SK-N-SH treated with all-trans-retinoic acid at 6 μM for 48 hours (cell line): ENCODE results near the gene MARS1.

Experiments
- ATAC-seq: fragments of 200-7000 bp; cut with Tn5 transposase; 3 replicates; pipeline ENCODE4 v1.9.1; 2020; ENCODE audit warnings: mild to moderate bottlenecking, moderate library complexity
- ARNTL ChIP-seq: fragments of 450-650 bp; formaldehyde crosslinking; IDR thresholded peaks from 2 replicates; pipeline ENCODE4 v1.5.0; 2020; ENCODE audit warnings: low read depth, mild to moderate bottlenecking, moderate library complexity, borderline replicate concordance
- BACH2 ChIP-seq: fragments of 250-450 bp; sonication (Bioruptor Pico); IDR thresholded peaks from 2 replicates; pipeline ENCODE4 v1.9.0; 2021; ENCODE audit warnings: mild to moderate bottlenecking, borderline replicate concordance
- CSDC2 ChIP-seq: fragments of 250-450 bp; sonication (Bioruptor Pico); IDR thresholded peaks from 2 replicates; pipeline ENCODE4 v1.5.0; 2020; ENCODE audit warnings: mild to moderate bottlenecking, moderate library complexity
- ESRRG ChIP-seq: fragments of 250-450 bp; sonication (Bioruptor Pico); IDR thresholded peaks from 2 replicates; pipeline ENCODE4 v1.6.1; 2021; ENCODE audit warnings: mild to moderate bottlenecking
- GLIS3 ChIP-seq: fragments of 250-450 bp; sonication (Bioruptor Pico); IDR thresholded peaks from 2 replicates; pipeline ENCODE4 v1.5.0; 2020; ENCODE audit warnings: mild to moderate bottlenecking, moderate library complexity
- ISL1 ChIP-seq: fragments of 250-450 bp; sonication (Bioruptor Pico); IDR thresholded peaks from 2 replicates; pipeline ENCODE4 v2.1.2; 2022; ENCODE audit warnings: mild to moderate bottlenecking, moderate library complexity
- OSR1 ChIP-seq: fragments of 250-450 bp; sonication (Bioruptor Pico); IDR thresholded peaks from 2 replicates; pipeline ENCODE4 v1.8.0; 2022; ENCODE audit warnings: moderate library complexity, mild to moderate bottlenecking, inconsistent platforms
- POU6F1 ChIP-seq: fragments of 250-450 bp; sonication (Bioruptor Pico); IDR thresholded peaks from 2 replicates; pipeline ENCODE4 v1.8.0; 2021; ENCODE audit warnings: low read depth, mild to moderate bottlenecking, moderate library complexity, borderline replicate concordance
- PPARA ChIP-seq: fragments of 250-450 bp; sonication (Bioruptor Pico); IDR thresholded peaks from 2 replicates; pipeline ENCODE4 v1.5.0; 2020; ENCODE audit warnings: mild to moderate bottlenecking, borderline replicate concordance
- RARB ChIP-seq: fragments of 250-450 bp; sonication (Bioruptor Pico); IDR thresholded peaks from 2 replicates; pipeline ENCODE4 v1.8.0; 2021; ENCODE audit warnings: mild to moderate bottlenecking, moderate library complexity
- SNAI2 ChIP-seq: fragments of 250-450 bp; sonication (Bioruptor Pico); IDR thresholded peaks from 2 replicates; pipeline ENCODE4 v1.5.0; 2020; ENCODE audit warnings: mild to moderate bottlenecking, moderate library complexity
- TCF4 ChIP-seq: fragments of 250-450 bp; sonication (Bioruptor Pico); IDR thresholded peaks from 2 replicates; pipeline ENCODE4 v1.8.0; 2021; ENCODE audit warnings: mild to moderate bottlenecking, moderate library complexity, borderline replicate concordance
- TOX ChIP-seq: fragments of 250-450 bp; sonication (Bioruptor Pico); IDR thresholded peaks from 2 replicates; pipeline ENCODE4 v1.8.0; 2021; ENCODE audit warnings: mild to moderate bottlenecking, moderate library complexity, borderline replicate concordance
- TSHZ2 ChIP-seq: fragments of 250-450 bp; sonication (Bioruptor Pico); IDR thresholded peaks from 2 replicates; pipeline ENCODE4 v1.5.0; 2020; ENCODE audit warnings: mild to moderate bottlenecking, moderate library complexity
- ZC3H10 ChIP-seq: fragments of 250-450 bp; sonication (Bioruptor Pico); IDR thresholded peaks from 2 replicates; pipeline ENCODE4 v1.5.1; 2021; ENCODE audit warnings: mild to moderate bottlenecking, moderate library complexity
- ZFP3 ChIP-seq: fragments of 250-450 bp; sonication (Bioruptor Pico); IDR thresholded peaks from 2 replicates; pipeline ENCODE4 v1.5.0; 2020; ENCODE audit warnings: mild to moderate bottlenecking, moderate library complexity
- ZFP30 ChIP-seq: fragments of 450-650 bp; formaldehyde crosslinking; IDR thresholded peaks from 2 replicates; pipeline ENCODE4 v1.5.0; 2022; ENCODE audit warnings: mild to moderate bottlenecking, moderate library complexity
- ZNF565 ChIP-seq: fragments of 450-650 bp; formaldehyde crosslinking; conservative IDR thresholded peaks from 2 replicates; pipeline ENCODE4 v1.5.0; 2020; ENCODE audit warnings: low read depth, mild to moderate bottlenecking, moderate library complexity
- ZNF70 ChIP-seq: fragments of 450-650 bp; formaldehyde crosslinking; IDR thresholded peaks from 2 replicates; pipeline ENCODE4 v1.5.0; 2020; ENCODE audit warnings: mild to moderate bottlenecking, moderate library complexity
- ZNF8 ChIP-seq: fragments of 450-650 bp; formaldehyde crosslinking; IDR thresholded peaks from 2 replicates; pipeline ENCODE4 v1.5.0; 2020; ENCODE audit warnings: mild to moderate bottlenecking, moderate library complexity
- TF ChIP-seq, protein P1 (sequence below): fragments of 250-450 bp; sonication (Bioruptor Pico); IDR thresholded peaks from 2 replicates; pipeline ENCODE4 v1.5.1; 2021; ENCODE audit warnings: mild to moderate bottlenecking, moderate library complexity
- TF ChIP-seq, protein P2 (sequence below): fragments of 250-450 bp; sonication (Bioruptor Pico); IDR thresholded peaks from 2 replicates; pipeline ENCODE4 v1.5.1; 2020; ENCODE audit warnings: low read depth, mild to moderate bottlenecking, moderate library complexity

MARS1 gene

DNA sequence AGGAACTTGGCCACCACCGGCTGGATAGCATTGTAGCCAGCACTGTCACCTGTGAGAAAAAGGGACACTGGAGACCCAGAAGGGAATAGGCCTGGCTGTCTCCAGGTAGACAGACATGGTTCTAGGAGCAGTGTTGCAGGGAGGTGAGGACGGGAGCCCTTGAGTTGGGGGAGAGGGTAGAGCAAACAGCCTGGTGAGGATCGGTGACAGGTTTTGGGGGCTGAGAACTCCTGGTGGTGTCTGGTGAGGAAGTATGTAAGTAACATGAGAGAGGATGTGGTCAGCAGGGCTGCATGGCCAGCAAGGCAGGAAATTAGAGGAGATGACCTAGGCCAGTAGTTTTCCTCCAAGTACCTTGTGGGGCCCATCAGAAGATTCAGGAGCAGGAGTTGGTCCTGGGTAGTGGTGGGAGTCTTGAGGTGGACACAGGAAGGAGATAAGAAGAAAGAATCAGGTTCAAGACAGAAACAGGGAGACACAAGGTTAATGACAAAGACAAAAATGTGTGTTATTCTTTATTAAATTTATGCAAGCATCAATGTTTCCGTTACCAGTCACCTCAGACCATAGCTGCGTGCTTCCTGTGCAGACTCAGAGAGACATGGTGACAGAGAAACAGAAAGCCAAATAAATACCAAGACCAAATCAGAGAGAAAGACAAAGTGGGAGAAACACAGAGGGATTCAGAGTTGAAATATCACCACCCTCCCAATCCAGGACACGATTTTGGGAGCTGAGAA lies 8.3 kb upstream of the MARS1 start, which contains the start of gene ARHGAP9:
Gene ARHGAP9, minus strand, starts transcription at position 491 of the 740 bp plus-strand sequence. Its CDS starts 460 bp downstream, at position 31.
- no peak for ATAC-seq
- TF ChIP-seq ZFP30 = no peak
- TF ChIP-seq CSDC2 (CRISPR knock-in tag) = no peak
- TF ChIP-seq TSHZ2 (CRISPR knock-in tag) = no peak
- TF ChIP-seq ZNF565 (CRISPR knock-in tag) = no peak
- no peak for TF ChIP-seq OSR1 (CRISPR knock-in tag)
- no peak for TF ChIP-seq ZC3H10 (CRISPR knock-in tag)
- no peak for TF ChIP-seq ARNTL
- no peak for TF ChIP-seq BACH2 (CRISPR knock-in tag)
- TF ChIP-seq GLIS3 = no peak
- TF ChIP-seq POU6F1 (CRISPR knock-in tag) = no peak
- TF ChIP-seq ZFP3 = no peak
- TF ChIP-seq TOX = no peak
- TF ChIP-seq RARB (CRISPR knock-in tag) = no peak
- TF ChIP-seq ESRRG (CRISPR knock-in tag) = no peak
- no peak for TF ChIP-seq ZNF8 (CRISPR knock-in tag)
- TF ChIP-seq PPARA = no peak
- TF ChIP-seq ISL1 = no peak
- no peak for TF ChIP-seq TCF4
- no peak for TF ChIP-seq ZNF70 (CRISPR knock-in tag)
- TF ChIP-seq, all 23 proteins: peak for 0

DNA sequence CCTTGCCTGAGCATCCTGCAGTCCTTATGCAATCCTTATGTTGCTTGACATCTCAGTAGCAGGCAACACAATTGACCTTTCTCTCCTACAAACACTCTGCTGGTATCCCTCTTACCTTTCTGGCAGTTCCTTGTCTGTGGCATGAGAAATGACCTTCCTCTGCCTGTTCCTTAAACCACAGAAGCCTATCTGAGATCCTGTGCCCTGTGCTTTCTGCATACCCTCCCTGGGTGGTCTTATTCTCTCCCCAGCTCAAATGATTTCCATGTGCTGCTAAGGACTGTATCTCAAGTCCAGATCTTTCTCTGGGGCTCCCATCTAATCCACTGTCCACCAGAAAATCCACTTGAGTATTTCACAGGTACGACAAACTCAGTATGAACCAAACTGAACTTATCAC lies 6.2 kb upstream of the MARS1 start:
- no peak for TF ChIP-seq RARB (CRISPR knock-in tag)
- TF ChIP-seq BACH2 (CRISPR knock-in tag) = no peak
- TF ChIP-seq TOX = no peak
- TF ChIP-seq ISL1 = no peak
- no peak for TF ChIP-seq TCF4

GRCh38 chr12:57483466-57483865 lies 4.4 kb upstream of the MARS1 start:
- peak; percentile 45 for ATAC-seq
- no peak for TF ChIP-seq ZNF8 (CRISPR knock-in tag)
- no peak for TF ChIP-seq SNAI2
- TF ChIP-seq, protein P1, sequence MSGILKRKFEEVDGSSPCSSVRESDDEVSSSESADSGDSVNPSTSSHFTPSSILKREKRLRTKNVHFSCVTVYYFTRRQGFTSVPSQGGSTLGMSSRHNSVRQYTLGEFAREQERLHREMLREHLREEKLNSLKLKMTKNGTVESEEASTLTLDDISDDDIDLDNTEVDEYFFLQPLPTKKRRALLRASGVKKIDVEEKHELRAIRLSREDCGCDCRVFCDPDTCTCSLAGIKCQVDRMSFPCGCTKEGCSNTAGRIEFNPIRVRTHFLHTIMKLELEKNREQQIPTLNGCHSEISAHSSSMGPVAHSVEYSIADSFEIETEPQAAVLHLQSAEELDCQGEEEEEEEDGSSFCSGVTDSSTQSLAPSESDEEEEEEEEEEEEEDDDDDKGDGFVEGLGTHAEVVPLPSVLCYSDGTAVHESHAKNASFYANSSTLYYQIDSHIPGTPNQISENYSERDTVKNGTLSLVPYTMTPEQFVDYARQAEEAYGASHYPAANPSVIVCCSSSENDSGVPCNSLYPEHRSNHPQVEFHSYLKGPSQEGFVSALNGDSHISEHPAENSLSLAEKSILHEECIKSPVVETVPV (CRISPR knock-in tag) = no peak
- no peak for TF ChIP-seq ZFP3
- no peak for TF ChIP-seq TCF4
- TF ChIP-seq ESRRG (CRISPR knock-in tag) = no peak
- TF ChIP-seq ZNF565 (CRISPR knock-in tag) = no peak
- TF ChIP-seq TSHZ2 (CRISPR knock-in tag) = no peak
- TF ChIP-seq PPARA = no peak
- TF ChIP-seq POU6F1 (CRISPR knock-in tag) = no peak
- no peak for TF ChIP-seq ARNTL
- TF ChIP-seq OSR1 (CRISPR knock-in tag) = no peak
- TF ChIP-seq BACH2 (CRISPR knock-in tag) = no peak
- TF ChIP-seq TOX = no peak
- no peak for TF ChIP-seq ZC3H10 (CRISPR knock-in tag)
- TF ChIP-seq, protein P2, sequence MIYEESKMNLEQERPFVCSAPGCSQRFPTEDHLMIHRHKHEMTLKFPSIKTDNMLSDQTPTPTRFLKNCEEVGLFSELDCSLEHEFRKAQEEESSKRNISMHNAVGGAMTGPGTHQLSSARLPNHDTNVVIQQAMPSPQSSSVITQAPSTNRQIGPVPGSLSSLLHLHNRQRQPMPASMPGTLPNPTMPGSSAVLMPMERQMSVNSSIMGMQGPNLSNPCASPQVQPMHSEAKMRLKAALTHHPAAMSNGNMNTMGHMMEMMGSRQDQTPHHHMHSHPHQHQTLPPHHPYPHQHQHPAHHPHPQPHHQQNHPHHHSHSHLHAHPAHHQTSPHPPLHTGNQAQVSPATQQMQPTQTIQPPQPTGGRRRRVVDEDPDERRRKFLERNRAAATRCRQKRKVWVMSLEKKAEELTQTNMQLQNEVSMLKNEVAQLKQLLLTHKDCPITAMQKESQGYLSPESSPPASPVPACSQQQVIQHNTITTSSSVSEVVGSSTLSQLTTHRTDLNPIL (CRISPR knock-in tag) = no peak
- TF ChIP-seq ZNF70 (CRISPR knock-in tag) = no peak
- no peak for TF ChIP-seq GLIS3
- TF ChIP-seq, all 23 proteins: peak for 0

More for the DNA sequence above, 6.2 kb upstream of the MARS1 start:
- ATAC-seq = no peak
